Measurements from ENCODE around the gene CCR6.

CCR6 gene

GRCh38 chr6:167119670-167120582 lies 3.0 kb upstream of the CCR6 start:
- DNase-seq (ENCODE audit: low read depth in 2 of 2): no peak

GRCh38 chr6:167120583-167120903 lies 2.4 kb upstream of the CCR6 start:
- no peak for DNase-seq (ENCODE audit: low read depth in 2 of 2)

- no peak for DNase-seq (ENCODE audit: low read depth in 2 of 2)
These were observed 1.5 kb upstream of the CCR6 start for GRCh38 chr6:167121335-167121841.

GRCh38 chr6:167122041-167122826 lies 662 bp upstream of the CCR6 start:
- no peak for DNase-seq (ENCODE audit: low read depth in 2 of 2)

GRCh38 chr6:167124753-167125152 lies 1.9 kb downstream of the CCR6 start:
- DNase-seq (ENCODE audit: low read depth in 2 of 2): no peak

GRCh38 chr6:167125410-167125809 lies 2.5 kb downstream of the CCR6 start:
- no peak for DNase-seq (ENCODE audit: low read depth in 2 of 2)

- DNase-seq (ENCODE audit: low read depth in 2 of 2): no peak
These were observed 3.0 kb downstream of the CCR6 start for GRCh38 chr6:167125855-167126349.

- no peak for DNase-seq (ENCODE audit: low read depth in 2 of 2)
These were observed 5.1 kb downstream of the CCR6 start for GRCh38 chr6:167127785-167128531.

- DNase-seq (ENCODE audit: low read depth in 2 of 2): no peak
These were observed 6.3 kb downstream of the CCR6 start for GRCh38 chr6:167129159-167129558.

- DNase-seq (ENCODE audit: low read depth in 2 of 2): no peak
These were observed 6.7 kb downstream of the CCR6 start for GRCh38 chr6:167129562-167129961.

- DNase-seq (ENCODE audit: low read depth in 2 of 2): no peak
These were observed 7.2 kb downstream of the CCR6 start for GRCh38 chr6:167130008-167130677.

GRCh38 chr6:167130712-167131684 lies 8.1 kb downstream of the CCR6 start:
- no peak for DNase-seq (ENCODE audit: low read depth in 2 of 2)

- no peak for DNase-seq (ENCODE audit: low read depth in 2 of 2)
These were observed 11.8 kb downstream of the CCR6 start for GRCh38 chr6:167134448-167135328.

- no peak for DNase-seq (ENCODE audit: low read depth in 2 of 2)
These were observed 13.5 kb downstream of the CCR6 start for GRCh38 chr6:167136376-167136775.

GRCh38 chr6:167137081-167137480 lies 14.2 kb downstream of the CCR6 start:
- no peak for DNase-seq (ENCODE audit: low read depth in 2 of 2)

- DNase-seq (ENCODE audit: low read depth in 2 of 2): no peak
These were observed 15.0 kb downstream of the CCR6 start for GRCh38 chr6:167137881-167138280.

GRCh38 chr6:167139761-167140160 lies 16.9 kb downstream of the CCR6 start:
- DNase-seq (ENCODE audit: low read depth in 2 of 2): no peak

- DNase-seq (ENCODE audit: low read depth in 2 of 2): no peak
These were observed 17.9 kb downstream of the CCR6 start for GRCh38 chr6:167140589-167141474.

All from stimulated activated CD4-positive, alpha-beta T cell treated with anti-CD3 and anti-CD28 coated beads, Interleukin-1b, Interleukin-23, amount 100 ng/mL, for 4 hours (primary cell).